HEK293T (cell line): ENCODE measurements around the gene NDUFS7.
"Not testable (repeated sequence)": the region's sequence is repeated elsewhere in the genome, so short reads cannot be mapped to it uniquely, and the experiment has no call there.

Experiments
- CTCF ChIA-PET: fragments of 350-600 bp; formaldehyde crosslinking; extraction: SDS; loops from one replicate; lab custom pipeline; 2021; ENCODE audit warnings: antibody characterized with exemption, inconsistent platforms; lab: Yijun Ruan, JAX
- POLR2A ChIA-PET: fragments of 350-600 bp; formaldehyde crosslinking; extraction: SDS; loops from one replicate; lab custom pipeline; 2020; ENCODE audit warnings: antibody characterized with exemption, inconsistent platforms; lab: Yijun Ruan, JAX
- DNase-seq: peaks from one replicate; pipeline ENCODE4 v3.0.0; 2012; ENCODE audit warnings: mixed read lengths; ENCODE audit errors: extremely low spot score
- ARNT ChIP-seq: fragments of 450-650 bp; IDR thresholded peaks from 2 replicates; pipeline ENCODE4 v1.6.1; 2017; ENCODE audit warnings: mild to moderate bottlenecking
- CTBP1 ChIP-seq: fragments of 450-650 bp; IDR thresholded peaks from 2 replicates; pipeline ENCODE4 v1.6.1; 2016; ENCODE audit warnings: borderline replicate concordance
- ELF4 ChIP-seq: fragments of 450-650 bp; IDR thresholded peaks from 2 replicates; pipeline ENCODE4 v1.6.1; 2017; ENCODE audit warnings: antibody characterized with exemption
- FOXA1 ChIP-seq: fragments of 450-650 bp; IDR thresholded peaks from 2 replicates; pipeline ENCODE4 v1.6.1; 2016; ENCODE audit warnings: mild to moderate bottlenecking
- FOXK2 ChIP-seq: fragments of 450-650 bp; IDR thresholded peaks from 2 replicates; pipeline ENCODE4 v1.6.1; 2016; ENCODE audit warnings: mild to moderate bottlenecking
- FOXM1 ChIP-seq: fragments of 450-650 bp; IDR thresholded peaks from 2 replicates; pipeline ENCODE4 v1.6.1; 2017; ENCODE audit warnings: mild to moderate bottlenecking, borderline replicate concordance
- HDGF ChIP-seq: fragments of 450-650 bp; IDR thresholded peaks from 2 replicates; pipeline ENCODE4 v1.6.1; 2017; ENCODE audit warnings: antibody characterized with exemption, borderline replicate concordance
- L3MBTL2 ChIP-seq: fragments of 450-650 bp; conservative IDR thresholded peaks from 2 replicates; pipeline ENCODE4 v1.6.1; 2016; ENCODE audit warnings: mild to moderate bottlenecking
- LEF1 ChIP-seq: fragments of 450-650 bp; IDR thresholded peaks from 2 replicates; pipeline ENCODE4 v1.6.1; 2017; ENCODE audit warnings: mild to moderate bottlenecking, borderline replicate concordance
- NFRKB ChIP-seq: fragments of 450-650 bp; IDR thresholded peaks from 2 replicates; pipeline ENCODE4 v1.6.1; 2016; ENCODE audit warnings: mild to moderate bottlenecking, moderate library complexity
- PKNOX1 ChIP-seq: fragments of 450-650 bp; IDR thresholded peaks from 2 replicates; pipeline ENCODE4 v1.6.1; 2016
- SP1 ChIP-seq: fragments of 450-650 bp; IDR thresholded peaks from 2 replicates; pipeline ENCODE4 v1.6.1; 2017
- ZNF384 ChIP-seq: fragments of 450-650 bp; IDR thresholded peaks from 2 replicates; pipeline ENCODE4 v1.6.1; 2016

NDUFS7 gene

GRCh38 chr19:1439525-1440417 lies 56.1 kb downstream of the NDUFS7 start:
- not testable (repeated sequence) for DNase-seq
- CTCF ChIA-PET = interaction anchor here (0.7 kb wide), 1 partner anchor 30 kb away, joined by 5 read pairs; no protein-coding TSS in a partner anchor
- POLR2A ChIA-PET = interaction anchor here (0.7 to 1.2 kb wide), 3 partner anchors 13 to 171 kb away, joined by 3 read pairs; partner anchors contain the start of gene CIRBP
- TF ChIP-seq ELF4 = peak; percentile 26; the same call in 1 of the 2 replicates

- no peak for DNase-seq
- ChIA-PET POLR2A (interaction anchor here (0.7 to 1.2 kb wide), 3 partner anchors 14 to 172 kb away, joined by 3 read pairs; partner anchors contain the start of gene CIRBP), CTCF (no interaction called here)
- TF ChIP-seq CTBP1 = no peak
- no peak for TF ChIP-seq FOXM1
- no peak for TF ChIP-seq SP1
- no peak for TF ChIP-seq LEF1
- no peak for TF ChIP-seq PKNOX1
- TF ChIP-seq NFRKB = no peak
- no peak for TF ChIP-seq ARNT
- no peak for TF ChIP-seq FOXK2
- TF ChIP-seq L3MBTL2 = no peak
These were observed 56.7 kb downstream of the NDUFS7 start for GRCh38 chr19:1440418-1440801.

DNA sequence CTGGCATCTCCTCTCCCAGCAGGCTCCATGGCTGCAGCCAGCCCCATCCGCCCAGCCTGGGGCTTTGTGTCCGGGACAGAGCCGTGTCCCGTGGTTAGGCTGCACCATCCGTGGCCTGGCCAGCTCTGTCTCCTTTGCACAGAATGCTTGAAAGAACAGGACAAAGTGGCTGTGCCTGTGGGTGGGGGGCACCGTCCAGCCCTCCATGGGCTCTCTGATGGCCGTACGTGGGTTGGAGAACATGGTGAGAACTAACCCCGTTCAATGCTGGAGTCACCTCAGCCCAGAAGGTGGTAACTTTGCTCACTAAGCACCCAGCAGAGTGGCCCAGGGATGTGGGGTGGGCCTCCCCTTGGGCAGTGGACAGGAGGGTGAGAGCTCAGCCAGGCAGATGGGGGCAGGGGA lies 57.3 kb downstream of the NDUFS7 start:
- POLR2A ChIA-PET = interaction anchor here (1.2 kb wide), 1 partner anchor 172 kb away, joined by 3 read pairs; the partner anchor contains the start of gene CIRBP
- no peak for DNase-seq
- CTCF ChIA-PET = no interaction called here
- TF ChIP-seq FOXA1 = no peak
- TF ChIP-seq NFRKB = no peak
- TF ChIP-seq PKNOX1 = no peak
- no peak for TF ChIP-seq ARNT
- TF ChIP-seq HDGF = no peak
- TF ChIP-seq LEF1 = no peak
- TF ChIP-seq SP1 = no peak
- TF ChIP-seq CTBP1 = no peak

DNA sequence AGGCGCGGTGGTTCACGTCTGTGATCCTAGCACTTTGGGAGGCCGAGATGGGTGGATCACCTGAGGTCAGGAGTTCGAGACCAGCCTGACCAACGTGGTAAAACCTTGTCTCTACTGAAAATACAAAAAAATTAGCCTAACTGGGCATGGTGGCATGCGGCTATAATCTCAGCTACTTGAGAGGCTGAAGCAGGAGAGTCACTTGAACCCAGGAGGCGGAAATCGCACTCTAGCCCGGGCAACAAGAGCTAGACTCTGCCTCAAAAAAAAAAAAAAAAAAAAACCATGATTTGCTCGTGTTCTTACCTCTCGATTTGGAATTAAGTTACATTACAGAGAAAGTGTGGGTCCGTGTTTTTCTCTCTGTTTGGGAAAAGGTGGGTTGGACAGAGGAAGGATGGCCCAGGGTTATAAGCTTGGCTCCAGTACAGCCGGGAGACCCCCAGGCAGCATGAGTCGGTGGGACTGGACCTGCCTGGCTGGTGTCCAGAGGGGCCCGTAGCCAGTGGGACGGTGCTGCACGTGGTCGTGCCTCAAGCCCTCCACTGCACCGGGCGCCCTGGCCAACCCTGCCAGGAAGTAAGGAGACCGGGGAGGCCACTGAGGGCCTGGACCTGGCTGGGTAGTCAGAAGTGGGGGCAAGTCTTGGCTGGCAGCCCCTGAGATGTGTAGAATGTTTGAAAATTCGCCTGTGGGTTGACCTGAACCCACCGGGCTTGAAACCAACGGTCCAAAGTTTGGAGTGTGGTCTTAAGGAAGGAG lies 58.2 kb downstream of the NDUFS7 start:
- ChIA-PET CTCF (no interaction called here), POLR2A (interaction anchor here (1.3 to 2.8 kb wide), 2 partner anchors 10 to 172 kb away, joined by 4 to 16 read pairs; partner anchors contain the start of gene CIRBP)
- TF ChIP-seq FOXA1 = no peak
- TF ChIP-seq ZNF384 = peak; percentile 49; the same call in 1 of the 2 replicates
- DNase-seq = no peak
